Fibroblast of skin of left biceps (primary cell): ENCODE measurements around the gene PRSS38.
"Not testable (repeated sequence)": the region's sequence is repeated elsewhere in the genome, so short reads cannot be mapped to it uniquely, and the experiment has no call there.

Experiments used
- DNase-seq, 2 experiments: peaks; one replicate each; pipeline ENCODE4 v3.0.0-alpha.2; 2013; ENCODE audit warnings: low read depth in 2 of 2

Gene PRSS38

GRCh38 chr1:227844320-227845146 lies 29.1 kb downstream of the PRSS38 start:
- DNase-seq = no peak

- DNase-seq = no peak
Observed at GRCh38 chr1:227845147-227845458, 29.6 kb downstream of the PRSS38 start.

- no peak for DNase-seq
Observed at GRCh38 chr1:227845519-227845918, 30.0 kb downstream of the PRSS38 start.

GRCh38 chr1:227846265-227846858 lies 30.9 kb downstream of the PRSS38 start:
- no peak for DNase-seq

- DNase-seq = not testable (repeated sequence)
Observed at GRCh38 chr1:227847046-227847445, 31.6 kb downstream of the PRSS38 start.

- DNase-seq = no peak
Observed at GRCh38 chr1:227848430-227848932, 33.0 kb downstream of the PRSS38 start.

- no peak for DNase-seq
Observed at GRCh38 chr1:227849251-227849650, 33.8 kb downstream of the PRSS38 start.

- no peak for DNase-seq
Observed at GRCh38 chr1:227854189-227854588, 38.7 kb downstream of the PRSS38 start.

- DNase-seq = no peak
Observed at GRCh38 chr1:227855687-227856086, 40.2 kb downstream of the PRSS38 start.

GRCh38 chr1:227856147-227856858 lies 40.8 kb downstream of the PRSS38 start:
- no peak for DNase-seq

- DNase-seq = no peak
Observed at GRCh38 chr1:227864882-227865281, 49.4 kb downstream of the PRSS38 start.

GRCh38 chr1:227869279-227869842 lies 53.9 kb downstream of the PRSS38 start:
- DNase-seq = no peak

GRCh38 chr1:227869851-227870305 lies 54.4 kb downstream of the PRSS38 start:
- peak in 1 of 2 experiments; percentile 14 for DNase-seq

GRCh38 chr1:227870366-227870765 lies 54.9 kb downstream of the PRSS38 start:
- no peak for DNase-seq

- DNase-seq = not testable (repeated sequence)
Observed at GRCh38 chr1:227871892-227872291, 56.4 kb downstream of the PRSS38 start.

- DNase-seq = not testable (repeated sequence)
Observed at GRCh38 chr1:227877810-227878209, 62.3 kb downstream of the PRSS38 start.

- DNase-seq = no peak
Observed at GRCh38 chr1:227880342-227880924, 65.0 kb downstream of the PRSS38 start.

GRCh38 chr1:227883073-227883520 lies 67.6 kb downstream of the PRSS38 start:
- no peak for DNase-seq

GRCh38 chr1:227883641-227884301 lies 68.3 kb downstream of the PRSS38 start:
- no peak for DNase-seq

GRCh38 chr1:227884370-227885134 lies 69.1 kb downstream of the PRSS38 start:
- no peak for DNase-seq
